Measurements from ENCODE around the gene LCMT1. TPM values are rescaled to one million over a fixed set of nuclear protein-coding genes. Genes with fewer than 3 reads are reported as not detected.

The LCMT1 gene
- total and polyA plus RNA-seq, 2 of the 4 experiments (the other 2 are of a cell fraction) = 33.1 to 60.4 TPM

DNA sequence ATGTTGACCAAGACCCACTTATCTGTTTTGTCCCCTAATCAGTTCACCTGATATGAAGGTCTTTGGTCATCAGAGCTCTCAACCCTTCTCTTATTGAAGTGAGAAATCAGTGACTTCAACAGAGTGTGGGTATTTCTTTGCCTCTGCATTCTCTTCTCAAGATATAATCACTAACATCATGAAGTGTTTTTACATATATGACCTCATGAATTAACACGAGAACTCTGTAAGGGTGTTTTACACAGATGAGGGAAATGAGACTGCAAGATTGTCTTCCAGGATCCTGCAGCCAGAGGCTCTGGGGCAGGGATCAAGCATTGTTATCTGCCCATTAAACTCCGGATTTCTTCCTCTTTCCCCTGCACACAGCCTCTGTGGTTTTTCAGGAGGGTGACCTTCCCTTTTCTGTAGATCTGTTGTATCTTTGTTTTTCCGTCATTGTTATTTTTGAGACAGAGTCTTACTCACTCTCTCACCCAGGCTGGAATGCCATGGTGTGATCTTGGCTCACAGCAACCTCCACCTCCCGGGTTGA, 22.7 kb downstream of the LCMT1 start:
- no peak overlapping the region for H2AFZ ChIP-seq (replicated peaks; ENCODE audit: low read length, poor library complexity)
- H3K79me1 ChIP-seq (ENCODE audit: low read depth in 1 of 2, low read length in 2 of 2) = peaks cover 4 to 6% of the 10 kb centered on the region in 2 experiments; a peak in 3 of 4 replicates
- H3K56ac ChIP-seq (ENCODE audit: extremely low read depth, insufficient read depth, low read length) = no peak overlapping the region
- no peak overlapping the region for H3K4ac ChIP-seq (ENCODE audit: low read depth, low read length)
- no peak overlapping the region for H4K91ac ChIP-seq (ENCODE audit: insufficient read depth, low read depth, low read length)
- no peaks in the 10 kb centered on the region; the same call in 1 of the 2 replicates for H3K9me1 ChIP-seq (ENCODE audit: insufficient read depth, low read length)
- H3K14ac ChIP-seq (replicated peaks; ENCODE audit: low read depth, low read length) = no peak overlapping the region
- no peak overlapping the region for H3K4me2 ChIP-seq (ENCODE audit: low read depth, low read length)
- ChIA-PET POLR2A (ENCODE audit: unreplicated experiment) (no interaction called here), CTCF (no interaction called here)
- no peak overlapping the region for H4K5ac ChIP-seq (ENCODE audit: low read depth, low read length)
- TF ChIP-seq, protein P1, sequence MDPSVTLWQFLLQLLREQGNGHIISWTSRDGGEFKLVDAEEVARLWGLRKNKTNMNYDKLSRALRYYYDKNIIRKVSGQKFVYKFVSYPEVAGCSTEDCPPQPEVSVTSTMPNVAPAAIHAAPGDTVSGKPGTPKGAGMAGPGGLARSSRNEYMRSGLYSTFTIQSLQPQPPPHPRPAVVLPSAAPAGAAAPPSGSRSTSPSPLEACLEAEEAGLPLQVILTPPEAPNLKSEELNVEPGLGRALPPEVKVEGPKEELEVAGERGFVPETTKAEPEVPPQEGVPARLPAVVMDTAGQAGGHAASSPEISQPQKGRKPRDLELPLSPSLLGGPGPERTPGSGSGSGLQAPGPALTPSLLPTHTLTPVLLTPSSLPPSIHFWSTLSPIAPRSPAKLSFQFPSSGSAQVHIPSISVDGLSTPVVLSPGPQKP (IDR thresholded peaks at IDR 0.05; ENCODE audit: borderline replicate concordance, low read depth, low read length) = no peak
- TF ChIP-seq RFX5 (IDR thresholded peaks at IDR 0.05; ENCODE audit: low read depth, low read length) (no peak), RCOR1 (IDR thresholded peaks at IDR 0.05; ENCODE audit: insufficient replicate concordance, low read length) (no peak), FOS (IDR thresholded peaks at IDR 0.05; ENCODE audit: low read depth, low read length) (no peak), MAZ (IDR thresholded peaks at IDR 0.05; ENCODE audit: borderline replicate concordance, low read depth, low read length) (no peak), RAD21 (IDR thresholded peaks at IDR 0.05; ENCODE audit: low read length) (no peak), CHD1 (IDR thresholded peaks at IDR 0.05; ENCODE audit: low read depth, low read length) (no peak), POLR2A (IDR thresholded peaks at IDR 0.05; ENCODE audit: low read depth, low read length) (no peak), CEBPB (IDR thresholded peaks at IDR 0.05; ENCODE audit: low read depth, low read length) (no peak), MAFK (IDR thresholded peaks at IDR 0.05; ENCODE audit: low read depth, low read length) (no peak), MXI1 (IDR thresholded peaks at IDR 0.05; ENCODE audit: borderline replicate concordance, low read depth, low read length) (no peak), BHLHE40 (IDR thresholded peaks at IDR 0.05; ENCODE audit: low read depth, low read length) (no peak), SMC3 (IDR thresholded peaks at IDR 0.05; ENCODE audit: low read depth, low read length) (no peak), NFE2L2 (IDR thresholded peaks at IDR 0.05; ENCODE audit: low read depth, low read length) (no peak)
- TF ChIP-seq, protein P2, sequence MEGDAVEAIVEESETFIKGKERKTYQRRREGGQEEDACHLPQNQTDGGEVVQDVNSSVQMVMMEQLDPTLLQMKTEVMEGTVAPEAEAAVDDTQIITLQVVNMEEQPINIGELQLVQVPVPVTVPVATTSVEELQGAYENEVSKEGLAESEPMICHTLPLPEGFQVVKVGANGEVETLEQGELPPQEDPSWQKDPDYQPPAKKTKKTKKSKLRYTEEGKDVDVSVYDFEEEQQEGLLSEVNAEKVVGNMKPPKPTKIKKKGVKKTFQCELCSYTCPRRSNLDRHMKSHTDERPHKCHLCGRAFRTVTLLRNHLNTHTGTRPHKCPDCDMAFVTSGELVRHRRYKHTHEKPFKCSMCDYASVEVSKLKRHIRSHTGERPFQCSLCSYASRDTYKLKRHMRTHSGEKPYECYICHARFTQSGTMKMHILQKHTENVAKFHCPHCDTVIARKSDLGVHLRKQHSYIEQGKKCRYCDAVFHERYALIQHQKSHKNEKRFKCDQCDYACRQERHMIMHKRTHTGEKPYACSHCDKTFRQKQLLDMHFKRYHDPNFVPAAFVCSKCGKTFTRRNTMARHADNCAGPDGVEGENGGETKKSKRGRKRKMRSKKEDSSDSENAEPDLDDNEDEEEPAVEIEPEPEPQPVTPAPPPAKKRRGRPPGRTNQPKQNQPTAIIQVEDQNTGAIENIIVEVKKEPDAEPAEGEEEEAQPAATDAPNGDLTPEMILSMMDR (conservative IDR thresholded peaks at IDR 0.05; ENCODE audit: low read depth, low read length) = no peak
- TF ChIP-seq, protein P3, sequence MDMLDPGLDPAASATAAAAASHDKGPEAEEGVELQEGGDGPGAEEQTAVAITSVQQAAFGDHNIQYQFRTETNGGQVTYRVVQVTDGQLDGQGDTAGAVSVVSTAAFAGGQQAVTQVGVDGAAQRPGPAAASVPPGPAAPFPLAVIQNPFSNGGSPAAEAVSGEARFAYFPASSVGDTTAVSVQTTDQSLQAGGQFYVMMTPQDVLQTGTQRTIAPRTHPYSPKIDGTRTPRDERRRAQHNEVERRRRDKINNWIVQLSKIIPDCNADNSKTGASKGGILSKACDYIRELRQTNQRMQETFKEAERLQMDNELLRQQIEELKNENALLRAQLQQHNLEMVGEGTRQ (IDR thresholded peaks at IDR 0.05; ENCODE audit: low read depth, low read length) = no peak
- no peak overlapping the region for H2BK5ac ChIP-seq (ENCODE audit: low read depth, low read length, poor library complexity, severe bottlenecking)
- H3K36me3 ChIP-seq (ENCODE audit: control insufficient read depth, insufficient read depth, low read length) = peaks cover 30% of the 10 kb centered on the region
- no peak for ATAC-seq (ENCODE audit: low read depth)
- no peak overlapping the region for H3K4me3 ChIP-seq (ENCODE audit: insufficient read depth, low read depth, low read length)
- H3K9ac ChIP-seq (ENCODE audit: low read depth, low read length) = no peak overlapping the region
- H2AK9ac ChIP-seq (replicated peaks; ENCODE audit: low read depth, low read length, poor library complexity) = no peak overlapping the region
- H3K23ac ChIP-seq (ENCODE audit: low read depth, low read length) = no peak overlapping the region
- no peak overlapping the region for H2BK15ac ChIP-seq (ENCODE audit: low read depth, low read length)
- intact Hi-C loops (cut with micrococcal nuclease) (loop anchor here (10.0 kb wide), 1 partner anchor 159 kb away; no protein-coding TSS in a partner anchor), in situ Hi-C loops (cut with MboI; ENCODE audit: low sequenced_read_pairs) (no loop called here), dilution Hi-C loops (cut with HindIII; ENCODE audit: low sequenced_read_pairs, unreplicated experiment) (no loop called here)
- no peak overlapping the region for H3K18ac ChIP-seq (ENCODE audit: low read depth, low read length)
- no peak overlapping the region for H3K27ac ChIP-seq (ENCODE audit: insufficient read depth, low read length)
- no TSS peak for BruUV-seq (replicated peaks)
- no peaks in the 10 kb centered on the region for H3K27me3 ChIP-seq (ENCODE audit: control insufficient read depth, insufficient read depth, low read length)
- H3K4me1 ChIP-seq (ENCODE audit: control insufficient read depth, insufficient read depth, low read length) = no peaks in the 10 kb centered on the region
- 0 out of 2 replicates have a peak, but pooled peaks cover 4% of the 10 kb centered on the region for H4K20me1 ChIP-seq (ENCODE audit: insufficient read depth, low read length)
- no peak overlapping the region for H2BK20ac ChIP-seq (ENCODE audit: low read depth, low read length)
- H3K9me3 ChIP-seq (ENCODE audit: control insufficient read depth, insufficient read depth, low read length) = no peaks in the 10 kb centered on the region
- H2BK120ac ChIP-seq (ENCODE audit: low read depth, low read length) = no peak overlapping the region
- no CpG with 5 or more reads among the region's 4 CpGs for WGBS, 2 experiments (ENCODE audit: extremely low coverage in 2 of 2, insufficient read length in 1 of 2)
- H4K8ac ChIP-seq (ENCODE audit: low read depth in 2 of 2, low read length in 2 of 2) = no peak overlapping the region
- DNase-seq = no peak
- no peak overlapping the region for H2AK5ac ChIP-seq (ENCODE audit: low read depth, low read length)

Data from IMR-90 (cell line).